Measurements from ENCODE around the gene GSTT2.
"Not testable (repeated sequence)": the region's sequence is repeated elsewhere in the genome, so short reads cannot be mapped to it uniquely, and the experiment has no call there.

The GSTT2 gene

DNA sequence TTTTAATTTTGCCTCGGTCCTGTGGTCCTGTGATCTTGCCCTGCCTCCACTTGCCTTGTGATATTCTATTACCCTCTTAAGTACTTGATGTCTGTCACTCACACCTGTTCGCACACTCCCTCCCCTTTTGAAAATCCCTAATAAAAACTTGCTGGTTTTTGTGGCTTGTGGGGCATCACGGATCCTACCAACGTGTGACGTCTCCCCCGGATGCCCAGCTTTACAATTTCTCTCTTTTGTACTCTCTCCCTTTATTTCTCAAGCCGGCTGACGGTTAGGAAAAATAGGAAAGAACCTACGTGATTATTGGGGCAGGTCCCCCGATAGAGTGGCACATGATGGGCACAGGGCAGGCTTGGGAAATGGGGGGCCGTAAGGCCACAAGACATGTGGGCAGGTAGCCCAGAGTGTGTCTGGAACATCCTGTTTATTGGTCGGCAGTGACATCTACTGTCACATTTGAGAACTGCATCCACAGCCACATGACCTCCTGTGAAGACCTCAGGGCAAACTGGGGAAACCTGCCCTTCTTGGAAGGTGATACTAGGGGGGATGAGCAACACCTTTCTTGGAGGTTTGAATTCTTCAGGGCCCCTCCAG lies 23.5 kb upstream of the GSTT2 start:
- H3K9me3 ChIP-seq (ENCODE audit: control insufficient read depth, insufficient read depth, low read depth, low read length); H3K4me1 ChIP-seq (ENCODE audit: control insufficient read depth, insufficient read depth, low read length); H3K4me3 ChIP-seq (ENCODE audit: low read depth, low read length); H3K36me3 ChIP-seq (ENCODE audit: control insufficient read depth in 2 of 2, insufficient read depth in 1 of 2, low read length in 2 of 2); POLR2A ChIA-PET; H3K27ac ChIP-seq (ENCODE audit: extremely low read depth, low read depth, low read length): not testable (repeated sequence)
- CTCF ChIA-PET = interaction anchor here (0.9 to 1.3 kb wide), 5 partner anchors 24 to 99 kb away, joined by 3 to 8 read pairs (median 3); partner anchors contain the start of gene SLC2A11
- TF ChIP-seq GLIS1 (tag by site-specific recombination; IDR thresholded peaks at IDR 0.05) = peak; percentile 42; the same call in 1 of the 2 replicates
- TF ChIP-seq, protein P1, sequence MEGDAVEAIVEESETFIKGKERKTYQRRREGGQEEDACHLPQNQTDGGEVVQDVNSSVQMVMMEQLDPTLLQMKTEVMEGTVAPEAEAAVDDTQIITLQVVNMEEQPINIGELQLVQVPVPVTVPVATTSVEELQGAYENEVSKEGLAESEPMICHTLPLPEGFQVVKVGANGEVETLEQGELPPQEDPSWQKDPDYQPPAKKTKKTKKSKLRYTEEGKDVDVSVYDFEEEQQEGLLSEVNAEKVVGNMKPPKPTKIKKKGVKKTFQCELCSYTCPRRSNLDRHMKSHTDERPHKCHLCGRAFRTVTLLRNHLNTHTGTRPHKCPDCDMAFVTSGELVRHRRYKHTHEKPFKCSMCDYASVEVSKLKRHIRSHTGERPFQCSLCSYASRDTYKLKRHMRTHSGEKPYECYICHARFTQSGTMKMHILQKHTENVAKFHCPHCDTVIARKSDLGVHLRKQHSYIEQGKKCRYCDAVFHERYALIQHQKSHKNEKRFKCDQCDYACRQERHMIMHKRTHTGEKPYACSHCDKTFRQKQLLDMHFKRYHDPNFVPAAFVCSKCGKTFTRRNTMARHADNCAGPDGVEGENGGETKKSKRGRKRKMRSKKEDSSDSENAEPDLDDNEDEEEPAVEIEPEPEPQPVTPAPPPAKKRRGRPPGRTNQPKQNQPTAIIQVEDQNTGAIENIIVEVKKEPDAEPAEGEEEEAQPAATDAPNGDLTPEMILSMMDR (tag by site-specific recombination; IDR thresholded peaks at IDR 0.05) = peak; percentile 79
- peak; percentile 94 for TF ChIP-seq ZNF654 (tag by site-specific recombination; IDR thresholded peaks at IDR 0.05; ENCODE audit: low read depth)
- TF ChIP-seq, protein P2, sequence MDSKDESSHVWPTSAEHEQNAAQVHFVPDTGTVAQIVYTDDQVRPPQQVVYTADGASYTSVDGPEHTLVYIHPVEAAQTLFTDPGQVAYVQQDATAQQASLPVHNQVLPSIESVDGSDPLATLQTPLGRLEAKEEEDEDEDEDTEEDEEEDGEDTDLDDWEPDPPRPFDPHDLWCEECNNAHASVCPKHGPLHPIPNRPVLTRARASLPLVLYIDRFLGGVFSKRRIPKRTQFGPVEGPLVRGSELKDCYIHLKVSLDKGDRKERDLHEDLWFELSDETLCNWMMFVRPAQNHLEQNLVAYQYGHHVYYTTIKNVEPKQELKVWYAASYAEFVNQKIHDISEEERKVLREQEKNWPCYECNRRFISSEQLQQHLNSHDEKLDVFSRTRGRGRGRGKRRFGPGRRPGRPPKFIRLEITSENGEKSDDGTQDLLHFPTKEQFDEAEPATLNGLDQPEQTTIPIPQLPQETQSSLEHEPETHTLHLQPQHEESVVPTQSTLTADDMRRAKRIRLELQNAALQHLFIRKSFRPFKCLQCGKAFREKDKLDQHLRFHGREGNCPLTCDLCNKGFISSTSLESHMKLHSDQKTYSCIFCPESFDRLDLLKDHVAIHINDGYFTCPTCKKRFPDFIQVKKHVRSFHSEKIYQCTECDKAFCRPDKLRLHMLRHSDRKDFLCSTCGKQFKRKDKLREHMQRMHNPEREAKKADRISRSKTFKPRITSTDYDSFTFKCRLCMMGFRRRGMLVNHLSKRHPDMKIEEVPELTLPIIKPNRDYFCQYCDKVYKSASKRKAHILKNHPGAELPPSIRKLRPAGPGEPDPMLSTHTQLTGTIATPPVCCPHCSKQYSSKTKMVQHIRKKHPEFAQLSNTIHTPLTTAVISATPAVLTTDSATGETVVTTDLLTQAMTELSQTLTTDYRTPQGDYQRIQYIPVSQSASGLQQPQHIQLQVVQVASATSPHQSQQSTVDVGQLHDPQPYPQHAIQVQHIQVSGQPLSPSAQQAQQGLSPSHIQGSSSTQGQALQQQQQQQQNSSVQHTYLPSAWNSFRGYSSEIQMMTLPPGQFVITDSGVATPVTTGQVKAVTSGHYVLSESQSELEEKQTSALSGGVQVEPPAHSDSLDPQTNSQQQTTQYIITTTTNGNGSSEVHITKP (tag by site-specific recombination; IDR thresholded peaks at IDR 0.05) = 0 out of 2 replicates have a peak, but pooled peaks have one; percentile 25
- TF ChIP-seq ZBTB8A (tag by site-specific recombination; IDR thresholded peaks at IDR 0.05) = 0 out of 2 replicates have a peak, but pooled peaks have one; percentile 18
- 0 out of 2 replicates have a peak, but pooled peaks have one; percentile 48 for TF ChIP-seq ZNF391 (tag by site-specific recombination; IDR thresholded peaks at IDR 0.05; ENCODE audit: borderline replicate concordance, low read depth)

GRCh38 chr22:23961084-23961771 lies 18.7 kb upstream of the GSTT2 start, which contains the start of gene GSTT2B:
Gene GSTT2B (minus strand): TSS chr22:23961195. CDS start chr22:23961131, 64 bp downstream.
- CTCF ChIA-PET = not testable (repeated sequence)

DNA sequence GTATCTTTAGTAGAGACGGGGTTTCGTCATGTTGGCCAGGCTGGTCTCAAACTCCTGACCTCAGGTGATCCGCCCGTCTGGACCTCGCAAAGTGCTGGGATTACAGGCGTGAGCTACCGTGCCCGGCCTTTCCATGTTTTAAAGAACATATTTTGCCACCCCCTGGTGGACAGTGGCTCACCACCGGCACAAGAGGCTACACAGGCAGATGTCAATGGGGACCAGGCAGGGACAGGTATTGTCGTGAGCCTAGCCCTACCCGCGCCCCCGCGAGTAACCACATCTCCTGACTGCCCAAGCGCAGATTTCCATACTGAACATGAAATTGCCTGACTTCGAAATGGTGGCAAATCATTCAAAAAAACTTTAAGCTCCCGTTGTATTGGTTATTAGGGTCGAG lies 13.8 kb upstream of the GSTT2 start:
- CTCF ChIA-PET; H3K9me3 ChIP-seq (ENCODE audit: control insufficient read depth, insufficient read depth, low read depth, low read length); POLR2A ChIA-PET; H3K4me1 ChIP-seq (ENCODE audit: control insufficient read depth, insufficient read depth, low read length); H3K27ac ChIP-seq (ENCODE audit: extremely low read depth, low read depth, low read length); H3K4me3 ChIP-seq (ENCODE audit: low read depth, low read length): not testable (repeated sequence)
- H3K36me3 ChIP-seq (ENCODE audit: control insufficient read depth in 2 of 2, insufficient read depth in 1 of 2, low read length in 2 of 2) = peaks cover 0 to 23% of the 10 kb centered on the region in 2 experiments; a peak in 2 of 3 replicates

More at GRCh38 chr22:23961084-23961771, 18.7 kb upstream of the GSTT2 start, which contains the start of gene GSTT2B:
- peak within 1 kb of the TSS; percentile 19; the same call in 1 of the 2 replicates for H3K4me3 ChIP-seq (ENCODE audit: low read depth, low read length)
- H3K4me1 ChIP-seq (ENCODE audit: control insufficient read depth, insufficient read depth, low read length); POLR2A ChIA-PET; H3K27ac ChIP-seq (ENCODE audit: extremely low read depth, low read depth, low read length); H3K36me3 ChIP-seq (ENCODE audit: control insufficient read depth in 2 of 2, insufficient read depth in 1 of 2, low read length in 2 of 2); H3K9me3 ChIP-seq (ENCODE audit: control insufficient read depth, insufficient read depth, low read depth, low read length): not testable (repeated sequence)

DNA sequence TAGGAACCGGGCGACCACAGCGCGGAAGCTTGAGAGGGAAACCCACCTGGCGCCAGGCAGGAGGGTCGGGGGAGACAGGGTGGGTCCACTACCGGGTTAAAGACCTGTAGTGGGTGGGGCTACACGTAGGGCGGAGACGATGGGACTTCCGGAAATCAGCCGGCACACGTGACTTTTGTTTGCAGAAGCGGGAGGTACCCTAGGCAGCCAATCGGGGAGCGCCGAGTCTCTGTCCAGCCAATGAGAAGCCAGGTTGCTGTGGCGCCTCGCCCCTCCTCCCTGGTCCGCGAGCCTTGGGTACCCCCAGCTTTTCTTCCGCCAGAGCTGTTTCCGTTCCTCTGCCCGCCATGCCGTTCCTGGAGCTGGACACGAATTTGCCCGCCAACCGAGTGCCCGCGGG lies 13.4 kb upstream of the GSTT2 start, which contains the start of gene DDTL:
DDTL (plus strand) TSS at position 321 of the 400 bp plus-strand sequence; CDS start at position 348, 27 bp downstream.
- H3K4me3 ChIP-seq (ENCODE audit: low read depth, low read length); H3K9me3 ChIP-seq (ENCODE audit: control insufficient read depth, insufficient read depth, low read depth, low read length); H3K27ac ChIP-seq (ENCODE audit: extremely low read depth, low read depth, low read length); CTCF ChIA-PET; POLR2A ChIA-PET; H3K4me1 ChIP-seq (ENCODE audit: control insufficient read depth, insufficient read depth, low read length): not testable (repeated sequence)
- peaks cover 0 to 27% of the 10 kb centered on the region in 2 experiments; a peak in 2 of 3 replicates for H3K36me3 ChIP-seq (ENCODE audit: control insufficient read depth in 2 of 2, insufficient read depth in 1 of 2, low read length in 2 of 2)

Data from HEK293 (cell line).